PC-3 (cell line): ENCODE results near the gene TBXAS1. TPM values are rescaled to one million over a fixed set of nuclear protein-coding genes. Genes with fewer than 3 reads are reported as not detected.

Experiments
- ATAC-seq: fragments of 200-7000 bp; cut with Tn5 transposase; 2 replicates; pipeline ENCODE4 v1.9.1; 2020; ENCODE audit warnings: mild to moderate bottlenecking, moderate library complexity
- BruUV-seq: library from RNA; stranded (reverse); fragments of 400-500 nt; replicated peaks from 2 replicates; lab custom pipeline; 2021; lab: Mats Ljungman, UMichigan
- CTCF ChIA-PET: fragments of 300-600 bp; sonication (Branson Sonifier 250); formaldehyde crosslinking; loops from one replicate; lab custom pipeline; 2022; ENCODE audit warnings: antibody characterized with exemption; lab: Charles Lee
- POLR2A ChIA-PET: fragments of 300-600 bp; sonication (Branson Sonifier 250); formaldehyde crosslinking; loops from one replicate; lab custom pipeline; 2022; ENCODE audit warnings: antibody characterized with exemption; ENCODE audit not compliant: unreplicated experiment; lab: Charles Lee
- DNase-seq: peaks from one replicate; pipeline ENCODE4 v3.0.0-alpha.2; 2015
- H2AFZ ChIP-seq: fragments of 300-600 bp; sonication (generic); 2 replicates; pipeline ENCODE4 v1.6.0; 2016; ENCODE audit warnings: antibody characterized with exemption, low read length
- H3F3A ChIP-seq: fragments of 300-600 bp; sonication (generic); one replicate; pipeline ENCODE4 v1.6.0; 2017; ENCODE audit warnings: antibody characterized with exemption, low read length, control low read depth, mild to moderate bottlenecking; ENCODE audit not compliant: unreplicated experiment
- H3K27ac ChIP-seq: fragments of 300-600 bp; sonication (generic); 2 replicates; pipeline ENCODE4 v1.5.1; 2016; ENCODE audit warnings: mild to moderate bottlenecking, low read length
- H3K27me3 ChIP-seq: fragments of 300-600 bp; sonication (generic); 2 replicates; pipeline ENCODE4 v1.6.1; 2016; ENCODE audit warnings: low read length, mixed read lengths
- H3K36me3 ChIP-seq: fragments of 300-600 bp; sonication (generic); 2 replicates; pipeline ENCODE4 v1.6.1; 2016; ENCODE audit warnings: low read depth, mixed run types, low read length, mixed read lengths
- H3K4me1 ChIP-seq: fragments of 300-600 bp; sonication (generic); 2 replicates; pipeline ENCODE4 v1.5.1; 2016; ENCODE audit warnings: low read length; ENCODE audit not compliant: insufficient read depth
- H3K4me2 ChIP-seq: fragments of 300-600 bp; sonication (generic); 2 replicates; pipeline ENCODE4 v1.6.0; 2016; ENCODE audit warnings: low read length
- H3K4me3 ChIP-seq: fragments of 300-600 bp; sonication (generic); 2 replicates; pipeline ENCODE4 v1.5.1; 2016; ENCODE audit warnings: mild to moderate bottlenecking, low read length, mixed read lengths
- H3K79me2 ChIP-seq: fragments of 300-600 bp; sonication (generic); 2 replicates; pipeline ENCODE4 v1.6.1; 2017; ENCODE audit warnings: low read length, mixed read lengths
- H3K9ac ChIP-seq: fragments of 300-600 bp; sonication (generic); 2 replicates; pipeline ENCODE4 v1.6.0; 2016; ENCODE audit warnings: mild to moderate bottlenecking, low read length
- H3K9me2 ChIP-seq: fragments of 300-600 bp; sonication (generic); replicated peaks from 2 replicates; pipeline ENCODE4 v1.6.1; 2016; ENCODE audit warnings: mixed run types, low read length, mixed read lengths
- H3K9me3 ChIP-seq: fragments of 300-600 bp; sonication (generic); 2 replicates; pipeline ENCODE4 v1.6.1; 2016; ENCODE audit warnings: low read length, mixed read lengths
- H4K20me1 ChIP-seq: fragments of 300-600 bp; sonication (generic); 2 replicates; pipeline ENCODE4 v1.6.1; 2016; ENCODE audit warnings: low read length, mixed read lengths
- CTCF ChIP-seq: fragments of 300-600 bp; sonication (generic); conservative IDR thresholded peaks from 2 replicates; pipeline ENCODE4 v1.5.1; 2017; ENCODE audit warnings: antibody characterized with exemption, low read depth, mild to moderate bottlenecking, low read length
- EZH2 ChIP-seq: fragments of 300-600 bp; sonication (generic); IDR thresholded peaks from one replicate; pipeline ENCODE4 v1.6.1; 2017; ENCODE audit warnings: antibody characterized with exemption, mild to moderate bottlenecking, low read length; ENCODE audit not compliant: unreplicated experiment
- EZH2phosphoT487 ChIP-seq: fragments of 300-600 bp; sonication (generic); IDR thresholded peaks from 2 replicates; pipeline ENCODE4 v1.6.1; 2018; ENCODE audit warnings: mild to moderate bottlenecking, antibody characterized with exemption, low read length, borderline replicate concordance
- intact Hi-C: fragments of 100-400 bp; cut with micrococcal nuclease; formaldehyde crosslinking; loops from 2 replicates; pipeline ENCODE4 v1.9.0; 2023
- total RNA-seq: library from RNA; depleted of rRNA; stranded (reverse); fragments of >200 nt; gene quantifications from 2 replicates; pipeline ENCODE4 v1.2.3, GENCODE V29; 2014

TBXAS1 gene
- total RNA-seq, 1 experiment from 2014 or later = 21.8 TPM

GRCh38 chr7:139883814-139884213 is 54.8 kb downstream of the TBXAS1 start:
- Histone ChIP-seq H3F3A (no peaks in the 10 kb centered on the region), H3K4me1 (peaks cover 11% of the 10 kb centered on the region), H3K27ac (no peak overlapping the region), H3K9me3 (no peaks in the 10 kb centered on the region), H4K20me1 (no peaks in the 10 kb centered on the region), H3K4me2 (no peak overlapping the region), H3K36me3 (no peaks in the 10 kb centered on the region), H3K9me2 (no peaks in the 10 kb centered on the region), H2AFZ (no peak overlapping the region), H3K4me3 (no peak overlapping the region), H3K27me3 (no peaks in the 10 kb centered on the region), H3K79me2 (no peaks in the 10 kb centered on the region), H3K9ac (no peak overlapping the region)
- CTCF ChIA-PET = no interaction called here
- TF ChIP-seq EZH2phosphoT487 (no peak), CTCF (no peak), EZH2 (no peak)
- ATAC-seq (peak; percentile 74), DNase-seq (peak; percentile 47)
- POLR2A ChIA-PET = interaction anchor here (0.5 to 0.7 kb wide), 2 partner anchors 15 to 69 kb away, joined by 3 read pairs; no protein-coding TSS in a partner anchor
- BruUV-seq = no TSS peak
- intact Hi-C loops = no loop called here

DNA sequence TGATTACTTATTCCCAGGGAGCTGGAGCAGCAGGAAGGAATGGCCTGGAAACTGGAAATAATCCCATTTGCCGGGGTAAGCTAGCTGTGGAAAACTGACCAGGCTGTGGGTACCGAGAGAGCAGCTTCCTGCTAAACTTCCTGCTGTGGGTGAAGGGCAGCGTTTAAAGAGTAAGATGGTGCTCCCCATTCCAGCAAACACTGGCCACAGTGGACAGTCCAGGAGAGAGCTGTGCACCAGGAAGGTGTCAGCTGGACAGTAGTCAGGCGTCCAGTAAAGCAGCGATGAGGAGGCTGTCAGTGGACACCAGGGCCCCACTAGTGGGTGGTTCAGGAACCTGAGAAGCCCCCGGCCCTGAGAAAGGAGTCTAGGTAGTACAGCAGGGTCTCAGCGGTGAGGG is 55.4 kb downstream of the TBXAS1 start:
- Histone ChIP-seq H3K9me2 (no peaks in the 10 kb centered on the region), H3F3A (no peaks in the 10 kb centered on the region), H3K4me1 (peaks cover 17% of the 10 kb centered on the region), H3K79me2 (no peaks in the 10 kb centered on the region), H3K27ac (no peak overlapping the region), H4K20me1 (no peaks in the 10 kb centered on the region), H3K4me3 (no peak overlapping the region), H2AFZ (no peak overlapping the region), H3K4me2 (no peak overlapping the region), H3K9me3 (no peaks in the 10 kb centered on the region), H3K36me3 (no peaks in the 10 kb centered on the region), H3K9ac (no peak overlapping the region), H3K27me3 (no peaks in the 10 kb centered on the region)
- ChIA-PET POLR2A (interaction anchor here (0.7 kb wide), 1 partner anchor 69 kb away, joined by 3 read pairs; no protein-coding TSS in a partner anchor), CTCF (interaction anchor here (0.8 kb wide), 1 partner anchor 282 kb away, joined by 3 read pairs; no protein-coding TSS in a partner anchor)
- BruUV-seq = no TSS peak
- no peak for TF ChIP-seq EZH2
- no peak for TF ChIP-seq CTCF
- TF ChIP-seq EZH2phosphoT487 = no peak
- no peak for ATAC-seq
- intact Hi-C loops = no loop called here
- no peak for DNase-seq

DNA sequence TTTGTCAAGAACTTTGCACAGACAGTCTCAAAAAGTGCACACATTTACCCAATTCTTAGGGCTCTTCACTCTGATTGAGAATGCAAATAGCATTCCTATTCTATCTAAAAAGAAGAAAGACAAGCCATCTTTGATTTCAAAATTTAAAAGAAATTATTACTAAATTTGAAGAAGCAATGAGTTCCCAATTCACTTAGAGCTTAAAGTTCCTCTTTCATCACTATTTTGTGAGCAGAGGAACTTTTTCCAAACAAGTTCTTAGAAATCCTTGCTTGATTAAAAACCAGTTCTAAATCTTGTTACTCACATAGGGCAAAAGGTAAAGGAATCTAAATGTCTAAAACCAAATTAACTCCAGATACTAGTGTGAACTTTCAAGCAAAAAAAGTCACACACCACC is 56.4 kb downstream of the TBXAS1 start:
- H3K27me3 ChIP-seq = no peaks in the 10 kb centered on the region
- BruUV-seq = no TSS peak
- H3K79me2 ChIP-seq = no peaks in the 10 kb centered on the region
- intact Hi-C loops = no loop called here
- H3K4me3 ChIP-seq = no peak overlapping the region
- H3K9me3 ChIP-seq = no peaks in the 10 kb centered on the region
- H3K4me1 ChIP-seq = peaks cover 18% of the 10 kb centered on the region
- ChIA-PET POLR2A (no interaction called here), CTCF (no interaction called here)
- no peak overlapping the region for H3K27ac ChIP-seq
- no peak for DNase-seq
- no peak overlapping the region for H3K9ac ChIP-seq
- H3F3A ChIP-seq = no peaks in the 10 kb centered on the region
- no peak overlapping the region for H3K4me2 ChIP-seq
- H3K9me2 ChIP-seq = no peaks in the 10 kb centered on the region
- no peak for ATAC-seq
- H4K20me1 ChIP-seq = no peaks in the 10 kb centered on the region
- no peak for TF ChIP-seq CTCF
- no peak for TF ChIP-seq EZH2
- TF ChIP-seq EZH2phosphoT487 = no peak
- H2AFZ ChIP-seq = no peak overlapping the region
- no peaks in the 10 kb centered on the region for H3K36me3 ChIP-seq
